Measurements from ENCODE around the gene GPC1.

The GPC1 gene

GRCh38 chr2:240432430-240432819 is 3.0 kb upstream of the GPC1 start:
- no peak overlapping the region for H3K4me3 ChIP-seq (ENCODE audit: low read depth, low read length)
- TF ChIP-seq, protein P1, sequence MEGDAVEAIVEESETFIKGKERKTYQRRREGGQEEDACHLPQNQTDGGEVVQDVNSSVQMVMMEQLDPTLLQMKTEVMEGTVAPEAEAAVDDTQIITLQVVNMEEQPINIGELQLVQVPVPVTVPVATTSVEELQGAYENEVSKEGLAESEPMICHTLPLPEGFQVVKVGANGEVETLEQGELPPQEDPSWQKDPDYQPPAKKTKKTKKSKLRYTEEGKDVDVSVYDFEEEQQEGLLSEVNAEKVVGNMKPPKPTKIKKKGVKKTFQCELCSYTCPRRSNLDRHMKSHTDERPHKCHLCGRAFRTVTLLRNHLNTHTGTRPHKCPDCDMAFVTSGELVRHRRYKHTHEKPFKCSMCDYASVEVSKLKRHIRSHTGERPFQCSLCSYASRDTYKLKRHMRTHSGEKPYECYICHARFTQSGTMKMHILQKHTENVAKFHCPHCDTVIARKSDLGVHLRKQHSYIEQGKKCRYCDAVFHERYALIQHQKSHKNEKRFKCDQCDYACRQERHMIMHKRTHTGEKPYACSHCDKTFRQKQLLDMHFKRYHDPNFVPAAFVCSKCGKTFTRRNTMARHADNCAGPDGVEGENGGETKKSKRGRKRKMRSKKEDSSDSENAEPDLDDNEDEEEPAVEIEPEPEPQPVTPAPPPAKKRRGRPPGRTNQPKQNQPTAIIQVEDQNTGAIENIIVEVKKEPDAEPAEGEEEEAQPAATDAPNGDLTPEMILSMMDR (IDR thresholded peaks at IDR 0.05; ENCODE audit: low read depth, low read length, missing control alignments) = no peak
- DNase-seq (ENCODE audit: low read depth) = no peak

DNA sequence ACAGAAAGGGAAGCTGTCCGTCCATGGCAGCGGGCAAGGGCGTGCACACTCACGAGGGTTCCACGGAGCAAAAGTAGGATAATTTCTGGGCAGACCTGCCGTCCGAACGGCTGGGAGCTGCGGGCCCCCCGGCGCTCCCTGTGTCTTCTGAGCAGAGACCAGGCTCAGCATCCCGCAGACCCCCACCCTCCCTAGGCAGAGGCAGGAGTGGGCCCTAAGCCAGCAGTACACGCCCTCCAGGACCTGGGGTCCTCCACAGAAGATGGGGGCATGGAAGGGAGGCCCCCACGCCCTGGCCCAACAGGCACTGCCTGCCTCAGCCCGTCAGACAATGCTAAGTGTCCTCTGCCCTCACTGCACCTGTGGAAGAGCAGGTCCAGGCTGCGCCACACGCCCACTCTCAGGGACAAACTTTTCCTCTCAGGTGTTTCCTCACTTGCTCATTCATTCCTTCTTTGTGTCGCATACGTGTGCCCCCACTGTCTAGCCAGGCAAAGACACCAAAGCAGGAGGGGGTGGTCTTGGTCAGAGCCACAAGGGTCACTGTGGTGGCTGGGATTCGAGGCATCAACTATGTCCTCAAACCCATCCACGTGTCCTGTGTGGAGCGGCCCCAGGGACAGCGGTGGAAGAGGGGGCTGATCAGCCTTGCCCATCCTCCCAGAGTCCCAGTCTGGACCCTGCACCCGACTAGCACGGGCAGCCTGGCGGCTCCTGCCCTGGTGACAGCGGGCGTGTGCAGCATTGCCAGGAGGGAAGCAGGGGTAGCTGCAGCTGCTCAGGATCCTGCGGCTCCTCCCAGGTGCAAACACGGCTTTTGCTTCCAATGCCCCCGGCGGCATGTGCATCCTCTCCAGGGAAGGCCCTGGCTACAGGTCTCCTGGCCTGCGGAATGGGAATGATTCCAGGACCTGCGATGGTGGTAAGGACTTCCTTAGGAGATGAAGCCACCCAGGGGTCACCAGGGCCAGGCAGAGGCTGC is 2.4 kb upstream of the GPC1 start:
- TF ChIP-seq, protein P1 (IDR thresholded peaks at IDR 0.05; ENCODE audit: low read depth, low read length, missing control alignments) = no peak
- H3K4me3 ChIP-seq (ENCODE audit: low read depth, low read length) = no peak overlapping the region
- DNase-seq (ENCODE audit: low read depth) = no peak

DNA sequence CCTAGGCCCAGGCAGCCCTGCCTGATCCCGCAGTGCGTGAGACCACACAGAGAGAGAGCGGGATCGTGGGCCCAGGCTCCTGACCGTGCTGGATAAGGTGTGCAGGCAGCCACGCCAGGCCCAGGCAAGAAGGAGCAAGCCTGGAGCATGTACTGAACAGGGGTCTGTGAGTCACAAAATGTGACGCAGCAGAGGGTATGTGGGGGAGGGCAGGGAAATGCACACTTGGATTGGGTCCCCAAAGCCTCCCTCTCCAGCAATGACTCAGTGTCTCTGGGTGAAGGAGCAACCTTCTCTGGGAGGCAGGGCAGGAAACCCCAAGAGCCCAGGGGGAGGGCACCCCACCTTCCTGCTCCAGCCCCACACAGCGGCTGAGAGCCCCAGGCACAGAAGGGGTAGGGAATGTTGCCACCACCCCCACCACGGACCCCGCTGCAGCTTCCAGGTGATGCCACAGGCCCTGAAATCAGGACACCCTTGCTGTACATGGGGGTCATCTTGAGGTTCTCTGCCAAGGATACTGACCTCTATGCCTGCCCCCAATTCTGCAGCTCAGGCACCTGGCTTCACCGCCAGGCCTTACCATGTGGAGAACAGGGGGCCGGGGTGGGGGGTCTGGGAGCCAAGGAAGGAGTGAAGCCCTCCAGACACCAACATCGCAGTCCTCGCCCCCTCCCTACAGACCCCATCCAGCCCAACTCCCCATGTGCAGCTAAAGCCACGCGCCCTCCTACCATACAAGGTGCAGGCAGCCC is 1.3 kb upstream of the GPC1 start:
- DNase-seq (ENCODE audit: low read depth) = no peak
- no peak overlapping the region for H3K4me3 ChIP-seq (ENCODE audit: low read depth, low read length)
- TF ChIP-seq, protein P1 (IDR thresholded peaks at IDR 0.05; ENCODE audit: low read depth, low read length, missing control alignments) = no peak

DNA sequence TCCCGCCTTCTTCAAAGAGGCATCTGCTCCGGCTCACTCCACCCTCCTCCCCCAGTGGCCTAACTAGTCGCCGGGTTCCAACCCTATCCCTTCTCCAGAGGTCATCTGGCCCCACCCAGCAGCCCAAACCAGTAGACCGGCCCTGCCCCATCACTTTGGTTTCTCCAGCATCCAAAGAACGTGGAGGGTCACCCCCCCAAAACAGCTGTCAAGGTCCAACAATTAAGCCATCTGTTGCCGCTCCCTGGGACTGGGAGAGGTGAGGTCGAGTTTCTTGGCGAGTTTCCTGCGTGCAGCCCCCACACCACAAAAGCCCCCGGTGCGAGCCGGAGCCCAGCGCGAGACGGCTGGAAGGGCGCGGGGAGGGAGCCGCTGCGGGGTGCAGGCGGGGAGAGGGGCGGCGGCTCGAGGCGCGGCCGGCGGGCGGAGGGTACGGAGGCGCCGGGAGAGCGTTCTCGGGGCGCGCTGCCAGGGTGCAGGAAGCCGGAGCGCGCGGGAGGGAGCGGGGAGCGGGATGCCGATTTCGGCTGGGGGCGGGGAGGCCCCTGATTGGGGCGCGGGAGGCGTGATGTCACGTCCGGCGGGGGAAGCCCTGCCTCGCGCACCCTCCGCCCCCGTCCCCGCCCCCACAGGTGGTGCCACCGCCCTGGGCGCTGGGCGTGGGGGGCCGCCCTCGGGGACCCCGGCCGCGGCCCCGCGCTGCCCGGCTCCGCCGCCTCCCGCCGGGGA is 571 bp upstream of the GPC1 start:
- DNase-seq (ENCODE audit: low read depth) = peak; percentile 19
- TF ChIP-seq, protein P1 (IDR thresholded peaks at IDR 0.05; ENCODE audit: low read depth, low read length, missing control alignments) = no peak
- H3K4me3 ChIP-seq (ENCODE audit: low read depth, low read length) = peak overlapping the region; percentile 45

GRCh38 chr2:240435948-240436682 is 652 bp downstream of the GPC1 start:
- peak overlapping the region; percentile 43 for H3K4me3 ChIP-seq (ENCODE audit: low read depth, low read length)
- TF ChIP-seq, protein P1 (IDR thresholded peaks at IDR 0.05; ENCODE audit: low read depth, low read length, missing control alignments) = no peak
- no peak for DNase-seq (ENCODE audit: low read depth)

Data from GM12864 (cell line).